GM21737 (cell line): ENCODE data around the gene SKI.

ENCODE experiments used
- ATAC-seq: cut with Tn5 transposase; IDR thresholded peaks from one replicate; pipeline ENCODE4 v1.9.1; 2021; ENCODE audit warnings: mild to moderate bottlenecking, moderate library complexity; ENCODE audit not compliant: unreplicated experiment

Gene SKI

DNA sequence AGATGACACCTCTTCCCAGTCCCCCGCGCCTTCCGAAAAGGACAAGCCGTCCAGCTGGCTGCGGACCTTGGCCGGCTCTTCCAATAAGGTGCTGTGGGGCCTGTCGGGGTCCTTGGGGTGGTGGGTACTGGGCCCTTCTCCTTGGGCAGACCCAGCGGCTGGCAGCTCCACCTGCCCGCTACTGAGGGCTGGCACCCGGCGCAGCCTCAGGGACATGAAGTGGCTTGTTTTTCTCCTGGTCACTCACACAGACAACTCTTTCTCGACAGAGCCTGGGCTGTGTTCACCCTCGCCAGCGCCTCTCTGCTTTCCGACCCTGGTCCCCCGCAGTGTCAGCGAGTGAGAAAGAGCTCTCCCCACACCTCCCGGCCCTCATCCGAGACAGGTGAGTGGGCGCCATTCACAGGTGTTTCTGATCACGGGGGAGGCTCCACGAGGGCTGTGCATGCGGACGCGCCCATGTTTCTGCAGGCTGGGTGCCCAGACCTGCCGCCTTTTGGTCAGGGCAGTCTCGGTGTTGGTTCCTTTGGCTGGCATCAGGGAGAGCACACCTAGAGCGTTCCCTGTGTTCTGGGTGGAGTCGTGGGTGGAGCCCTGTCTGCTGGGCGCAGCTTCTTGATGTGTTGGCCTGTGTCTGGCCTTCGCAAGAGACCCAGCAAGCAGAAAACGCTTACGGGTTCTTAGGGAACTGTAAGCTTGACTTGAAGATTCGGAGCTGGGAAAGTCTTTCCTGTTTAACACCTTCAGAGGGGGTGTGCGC lies 75.1 kb downstream of the SKI start:
- ATAC-seq: no peak

DNA sequence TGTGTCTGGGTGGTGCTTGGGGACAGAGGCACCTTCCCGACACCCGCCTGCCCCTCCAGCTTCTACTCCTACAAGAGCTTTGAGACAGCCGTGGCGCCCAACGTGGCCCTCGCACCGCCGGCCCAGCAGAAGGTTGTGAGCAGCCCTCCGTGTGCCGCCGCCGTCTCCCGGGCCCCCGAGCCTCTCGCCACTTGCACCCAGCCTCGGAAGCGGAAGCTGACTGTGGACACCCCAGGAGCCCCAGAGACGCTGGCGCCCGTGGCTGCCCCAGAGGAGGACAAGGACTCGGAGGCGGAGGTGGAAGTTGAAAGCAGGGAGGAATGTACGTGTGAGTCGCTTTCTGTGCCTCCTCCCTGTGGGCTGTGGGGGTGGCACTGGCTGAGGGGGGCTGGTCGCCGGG lies 75.7 kb downstream of the SKI start:
- ATAC-seq: no peak

DNA sequence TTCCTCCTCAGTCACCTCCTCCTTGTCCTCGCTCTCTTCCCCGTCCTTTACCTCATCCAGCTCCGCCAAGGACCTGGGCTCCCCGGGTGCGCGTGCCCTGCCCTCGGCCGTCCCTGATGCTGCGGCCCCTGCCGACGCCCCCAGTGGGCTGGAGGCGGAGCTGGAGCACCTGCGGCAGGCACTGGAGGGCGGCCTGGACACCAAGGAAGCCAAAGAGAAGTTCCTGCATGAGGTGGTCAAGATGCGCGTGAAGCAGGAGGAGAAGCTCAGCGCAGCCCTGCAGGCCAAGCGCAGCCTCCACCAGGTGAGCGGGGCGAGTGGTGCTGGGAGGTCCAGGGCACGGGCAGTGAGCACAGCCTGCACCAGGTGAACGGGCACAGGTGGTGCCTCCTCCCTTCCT lies 76.2 kb downstream of the SKI start:
- no peak for ATAC-seq

DNA sequence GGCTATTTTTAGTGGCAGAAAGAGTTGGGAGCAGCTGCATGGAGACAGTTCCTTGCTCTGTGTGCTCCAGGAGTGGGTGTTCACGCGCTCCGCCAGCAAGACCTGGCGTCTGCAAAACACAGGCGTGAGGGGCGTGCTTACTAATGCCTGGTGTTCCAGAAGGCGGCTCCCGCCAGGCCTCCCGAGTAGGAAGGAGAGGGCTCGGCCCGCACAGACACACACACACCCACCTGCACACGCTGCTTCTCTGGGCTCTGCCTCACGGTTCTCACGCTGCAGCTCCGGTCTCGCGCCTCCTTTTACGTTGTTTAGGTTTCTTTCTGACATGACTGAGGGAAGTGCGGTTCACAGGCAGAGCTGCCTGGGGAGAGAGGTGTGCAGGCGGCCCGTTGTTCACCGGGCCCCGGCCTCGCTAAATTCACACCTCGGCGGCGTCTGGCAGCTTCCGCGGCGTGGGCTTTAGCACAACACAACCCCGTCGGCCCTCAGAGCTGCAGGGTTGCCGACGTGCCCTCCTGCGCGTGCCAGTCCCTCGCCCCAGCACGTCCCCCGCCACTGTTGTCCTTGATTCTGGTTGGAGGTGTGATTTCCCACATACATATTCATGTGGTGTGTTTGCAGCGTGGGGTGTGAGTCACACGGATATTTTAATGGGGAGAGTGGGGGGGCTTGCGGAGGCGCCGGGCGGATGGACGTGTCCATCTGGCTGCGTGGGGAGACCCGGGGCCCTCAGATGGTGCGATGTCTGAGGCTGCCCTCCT lies 77.0 kb downstream of the SKI start:
- ATAC-seq: no peak

DNA sequence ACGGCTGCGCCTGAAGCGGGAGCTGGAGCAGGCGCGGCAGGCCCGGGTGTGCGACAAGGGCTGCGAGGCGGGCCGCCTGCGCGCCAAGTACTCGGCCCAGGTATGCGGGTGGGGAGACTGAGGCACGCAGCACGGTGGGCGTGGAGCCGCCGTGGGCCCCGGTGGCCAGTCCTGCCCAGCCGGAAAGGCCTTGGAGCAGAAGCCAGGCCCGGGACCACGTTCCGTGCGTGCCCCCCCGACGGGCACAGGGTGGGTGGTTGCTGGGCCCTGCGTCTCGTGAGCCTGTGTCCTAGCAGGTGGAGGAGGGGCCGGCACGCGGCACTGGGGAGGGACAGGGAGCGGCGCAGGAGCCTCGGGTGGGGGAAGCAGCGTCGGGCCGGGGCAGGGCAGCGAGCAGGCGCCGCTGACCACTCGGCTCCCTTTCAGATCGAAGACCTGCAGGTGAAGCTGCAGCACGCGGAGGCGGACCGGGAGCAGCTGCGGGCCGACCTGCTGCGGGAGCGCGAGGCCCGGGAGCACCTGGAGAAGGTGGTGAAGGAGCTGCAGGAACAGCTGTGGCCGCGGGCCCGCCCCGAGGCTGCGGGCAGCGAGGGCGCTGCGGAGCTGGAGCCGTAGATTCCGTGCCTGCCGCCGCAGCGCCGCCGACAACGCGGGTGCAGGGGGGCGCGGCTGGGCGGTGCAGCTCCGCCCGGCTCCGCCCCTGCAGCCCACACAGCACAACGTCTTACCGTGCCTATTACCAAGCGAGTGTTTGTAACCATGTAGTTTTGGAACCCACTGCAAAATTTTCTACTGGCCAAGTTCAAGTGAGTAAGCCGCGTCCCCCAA lies 78.2 kb downstream of the SKI start:
- no peak for ATAC-seq

DNA sequence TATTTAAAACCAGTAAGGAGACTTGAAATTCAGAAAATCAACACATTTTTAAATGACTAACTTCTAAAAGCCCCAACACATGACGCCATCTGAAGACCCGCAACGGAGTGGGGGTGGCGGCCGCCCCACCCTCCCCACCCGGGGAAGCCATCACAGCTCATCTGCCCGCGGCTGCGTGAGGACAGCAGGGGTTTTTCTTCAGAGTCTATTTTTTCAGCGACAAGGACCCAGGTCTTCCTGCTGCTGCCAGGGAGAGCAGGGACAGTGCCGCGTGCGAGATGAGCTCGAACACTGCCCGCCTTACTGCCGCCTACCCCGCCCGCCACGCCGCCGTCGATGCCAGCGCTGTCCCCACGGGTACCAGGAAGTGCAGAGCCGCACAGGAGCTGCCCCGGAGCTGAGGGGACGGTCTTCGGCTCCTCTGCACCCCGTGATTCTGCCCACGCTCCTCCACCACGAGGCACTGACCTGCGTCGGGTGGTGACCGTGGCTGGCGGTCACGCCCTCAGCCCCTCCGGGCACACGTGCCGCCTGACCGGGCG lies 79.0 kb downstream of the SKI start:
- ATAC-seq: no peak

DNA sequence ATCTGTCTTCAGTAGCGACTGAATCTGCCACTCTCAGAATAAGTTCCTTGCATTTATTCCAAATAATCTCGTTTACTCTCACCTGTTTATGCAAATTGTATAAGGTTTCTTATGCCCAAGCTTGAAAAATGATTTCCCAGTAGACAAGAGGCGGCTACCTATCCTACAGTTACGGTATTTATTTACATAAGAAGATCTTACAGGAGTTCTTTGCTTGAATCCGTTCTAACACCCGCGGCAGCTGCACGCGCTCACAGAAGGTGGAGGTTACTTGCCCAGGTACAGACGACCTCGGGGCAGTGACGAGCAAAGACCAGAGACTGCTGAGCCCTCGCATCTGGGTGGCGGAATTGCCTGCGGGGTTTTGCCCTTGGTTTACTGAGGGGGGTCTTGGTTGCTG lies 79.9 kb downstream of the SKI start:
- ATAC-seq: no peak

DNA sequence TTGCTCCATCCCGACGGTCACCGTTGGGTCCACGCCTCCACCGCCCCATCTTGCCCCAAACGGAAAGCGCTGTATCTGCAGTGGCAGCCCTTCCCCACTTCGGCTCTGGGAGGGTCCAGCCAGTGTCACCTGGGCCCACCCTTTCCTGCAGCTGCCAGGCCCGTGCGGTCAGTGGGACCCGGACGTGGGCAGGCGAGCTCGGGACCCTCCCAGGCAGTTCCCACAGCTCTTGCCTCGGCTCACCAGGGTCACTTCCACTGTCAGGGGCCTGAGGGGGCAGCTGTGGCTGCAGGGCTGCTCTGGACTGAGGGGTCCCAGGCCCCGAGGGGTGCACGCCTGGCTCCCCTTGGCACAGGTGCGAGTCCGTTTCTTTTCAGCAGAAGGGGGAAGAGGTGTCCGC lies 80.7 kb downstream of the SKI start:
- ATAC-seq: no peak

DNA sequence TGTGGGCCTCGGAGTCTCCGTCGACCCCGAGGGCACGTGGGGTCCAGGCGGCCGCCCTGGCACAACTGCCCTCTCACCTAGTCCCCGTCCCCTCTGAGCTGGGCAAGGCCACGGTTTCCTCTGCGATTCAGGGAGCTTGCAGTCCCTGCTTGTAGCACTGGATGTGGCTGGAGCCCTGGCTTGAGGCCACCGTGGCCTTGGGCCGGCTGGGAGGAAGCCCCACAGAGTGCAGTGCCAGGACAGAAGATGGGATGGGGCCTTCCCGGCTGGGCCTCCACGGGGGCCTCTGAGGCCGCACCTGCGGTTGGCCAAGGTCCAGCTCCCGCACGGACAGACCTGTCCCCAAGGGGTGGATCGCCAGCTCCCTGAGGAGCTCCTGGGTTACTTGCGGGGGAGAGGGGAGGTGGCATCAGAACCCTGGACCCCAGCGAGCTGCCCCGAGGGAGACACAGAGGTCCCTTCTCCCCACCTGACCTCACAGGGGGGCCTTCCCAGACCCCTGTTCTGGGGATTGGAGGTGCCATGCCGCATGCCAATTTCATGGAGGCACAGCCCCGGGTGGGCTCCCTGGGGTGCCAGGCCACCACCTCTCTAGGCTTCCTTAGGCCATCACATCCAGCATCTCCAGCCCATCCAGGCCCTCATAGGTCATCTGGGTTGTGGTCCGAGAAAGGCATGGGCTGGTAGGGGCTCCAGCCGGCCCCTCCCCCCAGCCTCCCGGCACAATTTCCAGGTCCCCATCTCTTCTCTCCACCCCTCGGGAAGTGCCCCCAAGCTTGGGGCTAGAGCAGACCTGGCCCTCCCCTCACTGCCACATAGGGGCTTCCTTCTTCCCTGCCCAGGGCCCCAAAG lies 82.4 kb downstream of the SKI start:
- ATAC-seq: no peak

DNA sequence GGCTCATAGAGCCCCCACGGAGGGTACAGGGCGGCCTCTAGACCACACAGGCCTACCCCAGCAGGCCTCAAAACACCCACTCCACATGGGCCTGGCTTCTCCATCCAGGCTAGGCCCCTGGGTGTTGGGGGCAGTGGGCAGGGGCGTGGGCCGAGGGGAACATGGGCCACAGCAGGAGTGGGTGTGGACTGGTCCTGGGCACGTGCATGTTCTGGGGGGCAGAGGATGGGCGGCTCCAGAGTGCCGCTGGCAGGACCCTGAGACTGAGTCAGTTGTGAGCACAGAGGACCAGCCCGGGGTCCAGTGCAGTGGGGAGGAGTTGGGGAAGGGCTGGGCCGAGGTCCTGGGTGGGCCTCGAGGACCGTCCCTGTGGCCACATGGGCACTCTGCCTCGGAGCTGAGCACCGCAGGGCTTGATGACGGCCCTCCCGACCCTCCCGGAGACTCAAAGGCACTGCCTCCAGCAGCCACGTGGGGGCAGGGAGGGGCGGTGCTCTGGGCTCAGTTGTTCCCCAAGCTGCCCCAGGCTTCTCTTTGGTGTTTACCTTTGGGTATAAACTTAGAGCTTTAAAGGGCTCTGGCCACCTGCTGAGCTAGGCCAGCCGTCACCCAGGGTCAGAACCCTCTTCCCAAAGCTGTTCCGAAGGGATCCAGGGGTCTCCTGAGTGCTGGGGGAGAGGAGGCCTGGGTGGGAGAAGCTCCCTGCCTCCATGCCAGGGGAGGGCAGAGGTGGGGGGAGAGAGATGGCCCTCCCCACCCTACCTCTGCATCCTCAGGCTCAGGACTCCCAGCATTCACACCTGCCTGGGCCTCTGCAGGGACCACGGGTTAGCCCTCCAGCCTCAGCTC lies 83.3 kb downstream of the SKI start:
- no peak for ATAC-seq

DNA sequence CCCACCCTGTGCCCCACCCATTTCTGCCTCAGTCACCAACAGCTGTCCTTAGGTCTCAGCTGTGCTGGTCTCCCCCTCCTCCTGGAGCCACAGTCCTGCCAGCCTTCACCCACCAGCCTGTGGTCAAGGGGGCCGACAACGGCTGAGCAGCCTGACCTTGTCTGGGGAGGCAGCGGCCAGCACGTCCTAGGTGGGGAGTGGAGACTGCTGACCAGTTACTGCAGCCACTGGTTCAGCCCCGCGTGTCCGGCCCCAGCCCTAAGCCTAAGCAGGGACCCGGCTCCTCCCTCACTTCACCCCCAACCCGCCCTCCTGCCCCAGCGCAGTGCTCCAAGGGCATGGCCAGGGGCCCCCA lies 84.0 kb downstream of the SKI start:
- no peak for ATAC-seq

DNA sequence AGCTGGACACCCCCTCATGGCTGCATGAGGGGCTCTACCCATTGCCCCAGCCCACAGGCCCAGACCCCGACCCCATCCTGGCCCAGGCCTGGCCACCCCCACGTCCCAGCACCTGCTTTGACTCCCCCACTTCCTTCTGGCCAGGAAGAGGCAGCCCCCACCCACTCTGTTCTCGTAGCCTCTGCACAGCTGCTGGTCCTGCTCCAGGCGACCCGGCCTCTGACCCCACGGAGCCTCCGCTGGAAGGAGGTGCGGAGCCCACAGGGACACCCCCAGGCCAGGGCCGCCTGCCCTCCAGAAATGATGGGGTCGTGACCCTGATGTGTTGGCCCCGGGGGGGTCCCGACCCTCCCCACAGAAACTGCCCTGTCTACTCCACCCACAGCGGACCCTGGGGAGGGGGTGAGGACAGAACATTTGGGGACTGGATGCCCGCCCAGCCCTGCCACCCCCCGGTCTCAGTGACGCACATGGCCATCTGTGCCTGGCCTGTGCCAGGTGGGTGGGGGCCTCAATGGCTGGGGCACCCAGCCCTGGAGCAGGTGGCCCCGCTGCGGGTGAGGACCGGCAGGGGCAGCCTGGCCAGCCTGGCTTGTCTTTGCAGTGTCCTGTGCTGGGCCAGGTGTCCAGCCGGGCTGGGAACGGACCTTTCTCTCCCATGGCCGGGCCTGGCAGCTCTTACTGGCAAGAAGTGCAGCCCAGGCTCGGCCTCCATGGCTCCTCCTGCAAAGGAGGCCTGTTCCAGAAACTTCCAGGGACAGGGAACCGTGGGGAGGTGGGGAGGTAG lies 84.6 kb downstream of the SKI start:
- no peak for ATAC-seq

DNA sequence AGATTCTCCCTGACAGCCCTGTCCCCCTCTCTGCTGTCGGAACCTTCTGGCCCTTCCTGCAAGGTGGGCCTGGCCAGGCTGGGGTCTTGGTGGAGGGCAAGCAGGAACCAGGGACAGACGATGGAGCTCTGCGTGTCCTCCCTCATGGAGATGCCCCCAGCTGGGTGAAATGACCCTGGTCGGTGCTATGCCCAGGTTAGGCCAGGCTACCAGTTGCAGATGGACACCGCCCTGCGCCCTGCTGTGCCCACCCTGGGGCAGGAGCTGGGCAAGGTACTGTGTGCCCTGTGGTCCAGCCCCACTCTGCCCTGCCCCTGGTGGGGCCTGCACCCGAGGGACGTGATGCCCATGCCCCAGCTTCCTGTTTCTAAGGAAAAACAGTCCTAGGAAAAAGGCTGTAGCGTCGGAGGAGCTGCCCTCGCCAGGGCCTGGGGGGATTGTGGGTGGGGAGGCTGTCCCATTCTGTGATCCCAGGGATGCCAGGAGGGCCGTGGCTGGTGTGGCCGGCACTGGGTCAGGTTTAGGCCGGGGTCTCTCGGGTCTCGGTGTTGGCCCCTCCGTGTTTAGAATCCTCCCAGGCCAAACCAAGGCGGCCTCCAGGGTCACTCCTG lies 85.6 kb downstream of the SKI start:
- no peak for ATAC-seq

DNA sequence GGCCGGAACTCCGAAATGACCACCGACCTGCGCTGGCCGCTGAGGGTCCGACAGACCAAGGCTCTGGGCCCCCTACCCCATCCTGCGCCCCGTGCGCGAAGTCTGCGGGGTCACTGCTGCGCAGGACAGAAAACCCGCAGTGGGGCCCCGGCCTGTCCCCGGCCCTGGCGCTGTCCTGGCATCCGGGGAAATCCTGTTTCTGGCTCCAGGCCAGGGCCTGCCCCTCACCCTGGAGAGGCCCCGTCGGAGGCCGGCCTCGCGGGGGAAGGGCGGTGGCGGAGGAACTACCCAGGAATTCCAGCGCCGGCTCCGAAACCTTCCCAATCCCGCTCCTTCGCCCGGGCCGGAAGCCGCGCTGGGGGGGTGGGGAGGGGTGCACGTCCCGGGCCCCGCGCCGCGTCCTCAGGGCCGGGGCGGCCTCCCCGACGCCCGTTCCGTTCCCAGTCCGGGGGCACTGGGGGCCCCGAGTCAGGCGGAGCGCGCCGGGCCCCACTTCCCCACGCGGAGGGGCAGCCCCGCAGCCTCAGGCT lies 86.2 kb downstream of the SKI start:
- ATAC-seq: no peak

DNA sequence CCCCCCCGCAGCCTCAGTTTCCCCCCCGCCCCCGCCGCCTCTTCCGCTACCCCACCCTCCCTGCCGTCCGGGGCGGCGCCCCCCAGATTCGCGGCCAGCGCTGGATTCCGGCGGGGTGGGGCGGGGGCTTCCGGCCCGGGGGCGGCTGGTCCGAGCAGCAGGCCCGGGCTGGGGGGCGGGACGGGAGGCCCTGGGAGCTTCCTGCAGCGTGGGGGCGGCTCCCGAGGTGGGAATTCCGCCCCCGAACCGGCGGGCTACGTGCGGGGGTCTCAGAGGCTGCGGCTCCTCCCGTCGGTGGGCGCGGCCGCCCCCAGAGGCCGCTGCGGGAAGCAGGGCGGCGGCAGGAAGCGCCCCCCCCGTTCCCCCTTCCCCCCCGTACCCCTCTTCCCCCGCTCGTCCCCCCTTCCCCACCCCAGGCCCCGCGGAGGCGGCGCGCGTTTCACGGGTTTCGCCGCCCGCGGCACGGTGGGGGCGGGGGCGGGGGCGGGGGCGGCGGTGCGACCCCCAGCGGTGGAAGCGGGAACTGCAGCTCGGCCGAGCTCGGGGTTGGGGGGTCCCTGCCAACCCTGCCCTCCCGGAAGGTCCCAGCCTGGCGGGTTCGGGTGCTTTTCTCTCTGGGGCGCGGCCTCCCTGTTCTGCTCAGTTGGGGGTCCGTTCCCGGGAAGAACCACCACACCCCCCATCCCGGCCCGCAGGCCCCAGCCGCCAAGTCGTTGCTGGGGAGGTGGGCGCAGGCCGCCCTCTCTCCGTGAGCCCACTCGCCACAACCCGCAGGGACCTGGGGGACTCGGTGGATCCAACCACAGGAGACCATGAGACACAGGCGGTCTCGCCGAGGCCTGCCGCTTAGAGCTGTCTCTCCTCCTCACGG lies 86.9 kb downstream of the SKI start:
- no peak for ATAC-seq

DNA sequence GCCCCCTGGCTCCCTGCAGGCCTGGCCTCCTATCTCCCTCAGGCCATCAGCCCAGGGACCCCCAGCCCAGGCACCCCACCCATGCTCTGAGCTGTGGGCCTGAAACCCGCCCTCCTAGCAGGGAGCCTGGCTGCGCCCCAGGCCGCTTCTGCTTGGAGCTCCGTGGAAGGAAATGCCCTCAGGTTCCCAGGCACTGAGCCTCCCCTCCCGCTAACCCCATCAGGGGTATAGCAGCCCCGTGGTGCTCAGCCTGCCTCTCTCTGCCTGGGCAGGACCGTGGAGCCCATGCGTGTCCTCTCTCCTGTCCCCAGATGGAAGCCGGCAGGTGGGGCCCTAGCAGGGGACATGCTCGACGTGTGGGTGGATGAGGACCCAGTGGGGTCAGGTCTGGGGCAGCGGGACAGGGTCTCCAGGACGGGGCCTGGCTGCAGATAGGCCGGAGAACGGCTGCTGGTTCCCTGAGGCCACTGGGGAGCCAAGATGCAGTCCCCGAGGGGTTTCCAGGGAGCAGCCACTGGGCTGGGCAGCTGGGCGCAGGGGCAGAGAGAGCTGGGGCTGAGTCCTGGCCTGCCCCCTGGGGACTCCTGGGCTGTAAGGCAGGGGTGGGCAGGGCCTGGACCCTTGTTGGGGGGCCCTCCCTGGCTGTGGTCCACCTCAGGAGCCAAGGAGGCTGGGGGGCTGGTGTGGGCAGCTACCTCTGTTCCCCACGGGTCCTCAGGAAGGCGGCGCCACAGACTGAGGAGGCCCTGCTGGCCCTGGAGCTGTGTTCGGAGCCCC lies 87.7 kb downstream of the SKI start:
- ATAC-seq: no peak
